Nasal cavity respiratory epithelium epithelial cell of viscerocranial mucosa (primary cell): ENCODE measurements around the gene MMP21. TPM values are rescaled to one million over a fixed set of nuclear protein-coding genes. Genes with fewer than 3 reads are reported as not detected.

Experiments used
- total RNA-seq: library from RNA; depleted of rRNA; stranded (reverse); fragments of >200 nt; gene quantifications from 2 replicates; pipeline ENCODE4 v1.2.3, GENCODE V29; 2014

The MMP21 gene, protein sequence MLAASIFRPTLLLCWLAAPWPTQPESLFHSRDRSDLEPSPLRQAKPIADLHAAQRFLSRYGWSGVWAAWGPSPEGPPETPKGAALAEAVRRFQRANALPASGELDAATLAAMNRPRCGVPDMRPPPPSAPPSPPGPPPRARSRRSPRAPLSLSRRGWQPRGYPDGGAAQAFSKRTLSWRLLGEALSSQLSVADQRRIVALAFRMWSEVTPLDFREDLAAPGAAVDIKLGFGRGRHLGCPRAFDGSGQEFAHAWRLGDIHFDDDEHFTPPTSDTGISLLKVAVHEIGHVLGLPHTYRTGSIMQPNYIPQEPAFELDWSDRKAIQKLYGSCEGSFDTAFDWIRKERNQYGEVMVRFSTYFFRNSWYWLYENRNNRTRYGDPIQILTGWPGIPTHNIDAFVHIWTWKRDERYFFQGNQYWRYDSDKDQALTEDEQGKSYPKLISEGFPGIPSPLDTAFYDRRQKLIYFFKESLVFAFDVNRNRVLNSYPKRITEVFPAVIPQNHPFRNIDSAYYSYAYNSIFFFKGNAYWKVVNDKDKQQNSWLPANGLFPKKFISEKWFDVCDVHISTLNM
- total RNA-seq, result not detected in 2 replicates

DNA sequence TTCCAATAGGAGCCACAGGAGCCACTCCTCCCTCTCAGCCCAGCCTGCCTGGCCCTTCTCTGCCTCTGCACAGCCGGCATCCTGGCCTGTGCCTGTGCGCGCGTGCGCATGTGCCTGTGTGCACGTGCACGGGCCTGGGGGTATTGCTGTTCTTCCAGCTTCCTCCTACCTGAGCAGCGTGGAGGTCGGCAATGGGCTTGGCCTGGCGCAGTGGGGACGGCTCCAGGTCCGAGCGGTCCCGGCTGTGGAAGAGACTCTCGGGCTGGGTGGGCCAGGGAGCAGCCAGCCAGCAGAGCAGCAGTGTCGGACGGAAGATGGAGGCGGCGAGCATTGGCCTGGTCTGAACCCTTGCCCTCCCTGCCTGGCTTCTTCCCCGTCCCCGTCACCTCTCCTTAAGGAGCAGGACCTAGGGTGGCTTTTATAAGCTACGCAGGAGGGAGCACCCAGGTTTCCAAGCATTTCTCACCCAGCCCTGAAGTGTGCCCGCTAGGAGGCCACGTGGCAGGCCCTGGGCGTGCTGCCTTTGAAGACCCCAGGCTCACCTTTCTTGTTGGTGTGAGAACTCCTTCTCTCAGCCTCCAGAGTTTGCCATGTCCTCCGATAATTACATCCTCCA is at the start of gene MMP21:
TSS of gene MMP21 (minus strand) at position 331 of the 616 bp plus-strand sequence. CDS start at position 331, 0 bp downstream.

DNA sequence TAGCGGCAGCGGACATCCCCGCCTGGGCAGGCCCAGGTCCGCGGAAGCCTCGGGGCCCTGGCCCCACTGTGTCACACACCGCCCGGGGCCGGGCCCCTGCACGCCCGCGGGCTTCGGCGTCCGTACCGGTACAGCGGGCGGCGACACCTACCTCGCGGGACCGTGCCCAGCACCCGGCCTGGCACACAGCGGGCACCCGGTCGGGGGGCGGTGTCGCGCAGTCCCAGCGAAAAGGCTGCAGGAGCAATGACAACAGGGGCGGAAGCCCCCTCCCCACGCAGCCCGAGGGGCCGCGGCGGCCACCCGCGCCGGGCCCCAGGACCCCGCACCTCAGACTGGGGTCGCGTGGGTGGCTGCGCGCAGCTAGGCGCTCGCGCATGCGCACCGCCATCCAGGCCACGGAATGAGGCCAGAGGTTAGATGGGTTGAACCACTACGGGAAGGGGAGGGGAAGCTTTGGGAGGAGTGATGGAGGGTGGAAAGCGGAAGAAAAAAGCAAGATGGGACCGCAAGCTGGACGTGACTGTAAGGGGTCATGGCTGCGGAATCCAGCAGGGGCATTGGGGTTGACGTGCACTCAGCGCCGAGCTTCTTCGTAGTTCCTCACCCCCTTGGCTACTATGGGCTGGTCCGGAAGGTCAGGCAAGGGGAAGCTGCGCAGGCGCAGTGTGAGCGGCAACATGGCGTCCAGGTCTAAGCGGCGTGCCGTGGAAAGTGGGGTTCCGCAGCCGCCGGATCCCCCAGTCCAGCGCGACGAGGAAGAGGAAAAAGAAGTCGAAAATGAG is 47.4 kb upstream of the MMP21 start, which contains the start of the genes BCCIP and UROS:
TSS of gene BCCIP (plus strand) at position 669 of the 785 bp plus-strand sequence. CDS start at position 681, 12 bp downstream.
TSS of gene UROS (minus strand) at position 381 of the 785 bp plus-strand sequence. CDS start 6,759 bp downstream, outside the sequence.

DNA sequence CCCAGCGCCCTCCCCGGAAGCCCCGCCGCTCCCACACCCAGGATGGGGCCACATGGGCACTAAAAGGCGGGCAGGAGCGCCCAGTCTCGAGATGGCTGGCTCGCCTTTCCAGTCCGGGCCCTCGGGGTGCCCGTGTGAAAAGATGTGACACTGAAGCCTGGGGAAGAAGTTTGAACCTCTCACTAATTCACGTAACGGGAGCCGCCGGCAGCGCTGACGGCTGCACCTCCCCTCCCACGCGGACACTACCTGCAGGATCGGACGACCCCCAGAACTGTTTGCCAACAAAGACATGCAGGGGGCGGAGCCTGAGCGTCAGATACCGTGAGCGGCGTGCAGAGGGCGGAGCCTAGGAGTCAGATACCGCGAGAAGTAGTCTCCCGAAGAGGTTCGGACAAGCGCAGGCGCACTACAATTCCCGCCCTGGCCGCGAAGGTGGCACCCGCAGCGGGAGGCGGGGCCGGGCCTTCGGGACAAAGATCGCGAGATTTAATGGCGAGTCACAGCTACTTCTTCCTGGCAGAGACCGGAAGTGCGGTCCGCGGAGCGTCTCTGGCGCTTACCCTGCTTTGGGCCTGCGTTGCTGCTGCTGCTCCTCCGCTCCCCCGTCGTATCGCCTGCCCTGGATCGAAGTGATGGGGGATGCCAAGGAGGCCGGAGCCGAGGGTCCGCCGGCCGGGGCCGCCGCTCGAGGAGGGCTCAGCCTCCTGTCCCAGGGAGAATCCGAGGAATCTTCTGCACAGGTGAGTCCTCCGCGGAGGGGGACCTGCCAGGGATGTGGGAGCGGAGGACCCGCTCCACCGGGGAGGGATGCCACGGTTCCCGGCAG is 56.2 kb downstream of the MMP21 start, which contains the start of gene EDRF1:
TSS of gene EDRF1 (plus strand) at position 537 of the 829 bp plus-strand sequence. CDS start at position 636, 99 bp downstream.

Other genes with a start within 250 kb of the MMP21 start
- gene TEX36, start 92.7 kb downstream of the MMP21 start, total RNA-seq, result not detected in 2 replicates
- 15.4 and 23.8 TPM in 2 replicates for gene EDRF1, start 56.1 kb downstream of the MMP21 start, total RNA-seq
- gene UROS, start 47.4 kb upstream of the MMP21 start, total RNA-seq, result 18.8 and 31.2 TPM in 2 replicates
- 45.8 and 46.6 TPM in 2 replicates for gene BCCIP, start 47.7 kb upstream of the MMP21 start, total RNA-seq
- gene DHX32, start 105.5 kb upstream of the MMP21 start, total RNA-seq, result 42.0 and 61.2 TPM in 2 replicates
- 2.7 and 7.0 TPM in 2 replicates for gene FANK1, start 120.7 kb upstream of the MMP21 start, total RNA-seq